IMR-90 (cell line): ENCODE measurements around the gene OR51B2. TPM values are rescaled to one million over a fixed set of nuclear protein-coding genes. Genes with fewer than 3 reads are reported as not detected.
"Not testable (repeated sequence)": the region's sequence is repeated elsewhere in the genome, so short reads cannot be mapped to it uniquely, and the experiment has no call there.

Experiments
- ATAC-seq: fragments of 200-7000 bp; cut with Tn5 transposase; 2 replicates; pipeline ENCODE4 v1.9.1; 2020; ENCODE audit warnings: low read depth, mild to moderate bottlenecking, moderate library complexity
- BruUV-seq: library from RNA; stranded (reverse); fragments of 400-500 nt; replicated peaks from 2 replicates; lab custom pipeline; 2021; lab: Mats Ljungman, UMichigan
- CTCF ChIA-PET: fragments of 300-600 bp; formaldehyde crosslinking; extraction: SDS; loops from one replicate; lab custom pipeline; 2021; ENCODE audit warnings: antibody characterized with exemption; lab: Yijun Ruan, JAX
- POLR2A ChIA-PET: fragments of 300-600 bp; sonication (Branson Sonifier 250); formaldehyde crosslinking; loops from one replicate; lab custom pipeline; 2022; ENCODE audit warnings: antibody characterized with exemption; ENCODE audit not compliant: unreplicated experiment; lab: Charles Lee
- DNase-seq: peaks from one replicate; pipeline ENCODE4 v3.0.0; 2013
- H2AFZ ChIP-seq: replicated peaks from 2 replicates; pipeline ENCODE3; 2013; ENCODE audit warnings: low read length, mild to moderate bottlenecking; ENCODE audit not compliant: poor library complexity
- H2AK5ac ChIP-seq: 2 replicates; pipeline ENCODE4 v1.6.1; 2013; ENCODE audit warnings: low read depth, low read length, inconsistent platforms
- H2AK9ac ChIP-seq: replicated peaks from 2 replicates; pipeline ENCODE3; 2013; ENCODE audit warnings: mild to moderate bottlenecking, low read depth, low read length, moderate library complexity; ENCODE audit not compliant: poor library complexity
- H2BK120ac ChIP-seq: 2 replicates; pipeline ENCODE4 v1.6.1; 2013; ENCODE audit warnings: low read depth, low read length, inconsistent platforms
- H2BK15ac ChIP-seq: 3 replicates; pipeline ENCODE4 v1.6.1; 2013; ENCODE audit warnings: low read depth, low read length, inconsistent platforms
- H2BK20ac ChIP-seq: 2 replicates; pipeline ENCODE4 v1.6.1; 2013; ENCODE audit warnings: low read depth, mild to moderate bottlenecking, inconsistent platforms, low read length, moderate library complexity
- H2BK5ac ChIP-seq: 2 replicates; pipeline ENCODE4 v1.6.1; 2013; ENCODE audit warnings: mild to moderate bottlenecking, low read depth, low read length, inconsistent platforms; ENCODE audit not compliant: poor library complexity, severe bottlenecking
- H3K14ac ChIP-seq: replicated peaks from 2 replicates; pipeline ENCODE4 v1.6.1; 2013; ENCODE audit warnings: low read depth, low read length, inconsistent platforms
- H3K18ac ChIP-seq: 2 replicates; pipeline ENCODE4 v1.6.1; 2013; ENCODE audit warnings: low read depth, low read length, control low read depth
- H3K23ac ChIP-seq: 2 replicates; pipeline ENCODE4 v1.6.1; 2013; ENCODE audit warnings: low read depth, low read length, inconsistent platforms
- H3K27ac ChIP-seq: 2 replicates; pipeline ENCODE4 v1.5.1; 2013; ENCODE audit warnings: mild to moderate bottlenecking, control low read depth, low read length; ENCODE audit not compliant: insufficient read depth
- H3K27me3 ChIP-seq: 2 replicates; pipeline ENCODE4 v1.6.1; 2013; ENCODE audit warnings: low read length; ENCODE audit not compliant: control insufficient read depth, insufficient read depth
- H3K36me3 ChIP-seq: 2 replicates; pipeline ENCODE4 v1.6.1; 2013; ENCODE audit warnings: low read length, mixed read lengths; ENCODE audit not compliant: control insufficient read depth, insufficient read depth
- H3K4ac ChIP-seq: 2 replicates; pipeline ENCODE4 v1.6.1; 2013; ENCODE audit warnings: low read depth, low read length, inconsistent platforms
- H3K4me1 ChIP-seq: 2 replicates; pipeline ENCODE4 v1.6.1; 2013; ENCODE audit warnings: low read length, mixed read lengths; ENCODE audit not compliant: control insufficient read depth, insufficient read depth
- H3K4me2 ChIP-seq: 2 replicates; pipeline ENCODE4 v1.6.1; 2013; ENCODE audit warnings: low read depth, mild to moderate bottlenecking, control low read depth, low read length, moderate library complexity
- H3K4me3 ChIP-seq: 2 replicates; pipeline ENCODE4 v1.5.1; 2013; ENCODE audit warnings: low read depth, mild to moderate bottlenecking, control low read depth, low read length, moderate library complexity; ENCODE audit not compliant: insufficient read depth
- H3K56ac ChIP-seq: 2 replicates; pipeline ENCODE4 v1.6.1; 2013; ENCODE audit warnings: low read length, inconsistent platforms; ENCODE audit not compliant: insufficient read depth; ENCODE audit errors: extremely low read depth
- H3K79me1 ChIP-seq, 2 experiments: 2 replicates each; pipeline ENCODE4 v1.6.1; 2013; ENCODE audit warnings: low read length in 2 of 2, inconsistent platforms in 1 of 2, low read depth in 1 of 2
- H3K9ac ChIP-seq: 2 replicates; pipeline ENCODE4 v1.6.1; 2013; ENCODE audit warnings: low read depth, low read length, control low read depth
- H3K9me1 ChIP-seq: 2 replicates; pipeline ENCODE4 v1.6.1; 2013; ENCODE audit warnings: low read length, inconsistent platforms; ENCODE audit not compliant: insufficient read depth
- H3K9me3 ChIP-seq: 2 replicates; pipeline ENCODE4 v1.6.1; 2013; ENCODE audit warnings: low read length; ENCODE audit not compliant: control insufficient read depth, insufficient read depth
- H4K20me1 ChIP-seq: 2 replicates; pipeline ENCODE4 v1.6.1; 2013; ENCODE audit warnings: low read length, inconsistent platforms; ENCODE audit not compliant: insufficient read depth
- H4K5ac ChIP-seq: 2 replicates; pipeline ENCODE4 v1.6.1; 2013; ENCODE audit warnings: mild to moderate bottlenecking, low read depth, low read length, control low read depth
- H4K8ac ChIP-seq, 2 experiments: 2 replicates each; pipeline ENCODE4 v1.6.1; 2013; ENCODE audit warnings: low read depth in 2 of 2, low read length in 2 of 2, control low read depth in 1 of 2, inconsistent platforms in 1 of 2
- H4K91ac ChIP-seq: 2 replicates; pipeline ENCODE4 v1.6.1; 2013; ENCODE audit warnings: low read depth, low read length, inconsistent platforms; ENCODE audit not compliant: insufficient read depth
- WGBS, 2 experiments: methylation state at CpG; one replicate each; pipeline versions ENCODE4 v1.1.5 to v1.1.7; 2013; ENCODE audit warnings: missing lambda C conversion rate in 2 of 2; ENCODE audit not compliant: insufficient read length in 1 of 2; ENCODE audit errors: extremely low coverage in 2 of 2; 5-methylcytosine and 5-hydroxymethylcytosine counted together
- dilution Hi-C: fragments of 300-500 bp; cut with HindIII; formaldehyde crosslinking; loops from one replicate; pipeline ENCODE4 v1.14.3; 2018; ENCODE audit warnings: low sequenced_read_pairs; ENCODE audit not compliant: unreplicated experiment
- in situ Hi-C: fragments of 300-500 bp; cut with MboI; formaldehyde crosslinking; loops from 3 replicates; pipeline ENCODE4 v1.14.3; 2019; ENCODE audit warnings: low sequenced_read_pairs, inconsistent platforms, mixed read lengths
- intact Hi-C: fragments of 100-400 bp; cut with micrococcal nuclease; formaldehyde crosslinking; loops from 2 replicates; pipeline ENCODE4 v1.10.0; 2022
- polyA plus RNA-seq, 3 experiments: library from polyadenylated mRNA; depleted of rRNA; stranded (reverse); fragments of >200 nt; gene quantifications; 2 replicates each; pipeline ENCODE4 v1.2.3, GENCODE V29; 2012; ENCODE audit warnings: low replicate concordance in 1 of 3
- total RNA-seq: library from RNA; depleted of rRNA; stranded (reverse); fragments of >200 nt; gene quantifications from 2 replicates; pipeline ENCODE4 v1.2.3, GENCODE V29; 2012

OR51B2 gene
- total and polyA plus RNA-seq, 2 of the 4 experiments (the other 2 are of a cell fraction) = not detected

GRCh38 chr11:5313326-5314023 is 10.6 kb downstream of the OR51B2 start:
- H2AK5ac ChIP-seq, H3K9me3 ChIP-seq, H3K4me2 ChIP-seq, H2BK15ac ChIP-seq, H4K20me1 ChIP-seq, H2BK5ac ChIP-seq, H3K4me3 ChIP-seq, dilution Hi-C loops, DNase-seq, in situ Hi-C loops, H3K79me1 ChIP-seq, H3K27me3 ChIP-seq, H4K5ac ChIP-seq, H3K36me3 ChIP-seq, H2BK20ac ChIP-seq, ATAC-seq, H4K91ac ChIP-seq, H3K18ac ChIP-seq, H3K56ac ChIP-seq, intact Hi-C loops, H2BK120ac ChIP-seq, H3K14ac ChIP-seq, H2AFZ ChIP-seq, H3K4me1 ChIP-seq, POLR2A ChIA-PET, H3K4ac ChIP-seq, H3K9me1 ChIP-seq, H3K9ac ChIP-seq, H4K8ac ChIP-seq, H2AK9ac ChIP-seq, BruUV-seq, H3K27ac ChIP-seq, H3K23ac ChIP-seq, CTCF ChIA-PET: not testable (repeated sequence)
- WGBS, 2 experiments = 86% methylated on average over 1 of the region's 3 CpGs; no CpG with 5 or more reads in 1 of the 2 experiments
